Neural crest cell (in vitro differentiated cells): ENCODE data around the gene EIF4G3. TPM values are rescaled to one million over a fixed set of nuclear protein-coding genes. Genes with fewer than 3 reads are reported as not detected.
A peak's percentile ranks its signal among the peaks of the same experiment; 100 is the strongest.

ENCODE experiments used
- DNase-seq: peaks from one replicate; pipeline ENCODE4 v3.0.0; 2021; ENCODE audit warnings: low read depth, mixed read lengths, low spot score
- H3K27ac Mint-ChIP-seq: one replicate; pipeline ENCODE4 v1.8.0; 2021; ENCODE audit warnings: mild to moderate bottlenecking, mixed read lengths; ENCODE audit not compliant: unreplicated experiment
- H3K27me3 Mint-ChIP-seq: 2 replicates; pipeline ENCODE4 v1.8.0; 2021; ENCODE audit warnings: low read depth, mild to moderate bottlenecking, mixed read lengths
- H3K36me3 Mint-ChIP-seq: 2 replicates; pipeline ENCODE4 v1.8.0; 2021; ENCODE audit warnings: low read depth, mild to moderate bottlenecking, mixed read lengths
- H3K4me1 Mint-ChIP-seq: 2 replicates; pipeline ENCODE4 v1.8.0; 2021; ENCODE audit warnings: mixed read lengths
- H3K4me3 Mint-ChIP-seq: one replicate; pipeline ENCODE4 v1.8.0; 2021; ENCODE audit warnings: mild to moderate bottlenecking, mixed read lengths
- H3K9me3 Mint-ChIP-seq: 2 replicates; pipeline ENCODE4 v1.8.0; 2021; ENCODE audit warnings: mixed read lengths
- CTCF ChIP-seq: fragments of 200-600 bp; sonication (generic); conservative IDR thresholded peaks from 2 replicates; pipeline ENCODE4 v1.5.0; 2021; ENCODE audit warnings: antibody characterized with exemption, mild to moderate bottlenecking
- total RNA-seq: library from RNA; stranded (reverse); gene quantifications from 2 replicates; pipeline ENCODE4 v1.2.1, GENCODE V29; 2021

EIF4G3 gene
- total RNA-seq, 1 donor from 2014 or later = 97.5 TPM

DNA sequence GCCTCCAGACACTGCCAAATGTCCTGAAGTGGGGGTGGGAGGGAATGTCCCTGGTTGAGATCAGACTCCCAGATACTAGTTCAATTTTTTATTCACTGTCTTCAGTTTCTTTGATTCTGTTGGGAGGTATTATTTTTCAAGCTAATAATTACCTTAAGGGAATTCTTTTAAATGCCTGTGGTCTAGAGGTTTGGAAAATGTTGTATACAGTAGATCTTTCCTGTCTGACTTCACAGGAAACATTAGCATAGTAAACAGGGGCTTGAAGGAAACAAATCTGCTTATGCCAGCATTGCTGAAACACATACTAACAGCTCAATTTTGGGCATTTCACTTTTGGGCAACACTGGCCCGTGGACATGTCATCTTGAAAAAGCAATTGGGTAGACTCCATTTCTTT, 305.3 kb downstream of the EIF4G3 start:
- no peak for DNase-seq
- no peak for TF ChIP-seq CTCF
- no peak overlapping the region for H3K4me3 Mint-ChIP-seq
- H3K9me3 Mint-ChIP-seq = peaks cover 3% of the 10 kb centered on the region
- peaks cover 12% of the 10 kb centered on the region for H3K36me3 Mint-ChIP-seq
- no peaks in the 10 kb centered on the region for H3K4me1 Mint-ChIP-seq
- no peaks in the 10 kb centered on the region for H3K27me3 Mint-ChIP-seq
- peak overlapping the region; percentile 44 for H3K27ac Mint-ChIP-seq

- H3K27me3 Mint-ChIP-seq = no peaks in the 10 kb centered on the region
- H3K27ac Mint-ChIP-seq = no peak overlapping the region
- H3K36me3 Mint-ChIP-seq = peaks cover 12% of the 10 kb centered on the region
- no peak for DNase-seq
- H3K9me3 Mint-ChIP-seq = peaks cover 3% of the 10 kb centered on the region
- H3K4me1 Mint-ChIP-seq = no peaks in the 10 kb centered on the region
- no peak for TF ChIP-seq CTCF
- H3K4me3 Mint-ChIP-seq = no peak overlapping the region
These were observed 306.0 kb downstream of the EIF4G3 start for GRCh38 chr1:20870718-20871117.

DNA sequence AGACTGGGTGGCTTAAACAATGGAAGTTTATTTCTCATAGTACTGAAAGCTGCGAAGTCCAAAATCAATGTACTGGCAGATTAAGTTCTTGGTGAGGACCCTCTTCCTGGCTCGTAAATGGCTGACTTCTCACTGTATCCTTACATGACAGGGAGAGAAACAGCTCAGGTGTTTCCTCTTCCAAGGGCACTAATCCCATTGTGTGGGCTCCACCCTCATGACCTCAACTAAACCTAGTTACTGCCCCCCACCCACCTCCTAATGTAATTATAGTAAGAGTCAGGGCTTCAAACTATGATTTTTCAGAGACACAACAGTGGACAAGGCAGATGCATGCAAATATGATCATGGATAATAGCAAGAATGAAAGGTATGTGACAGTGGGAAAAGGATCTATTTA, 308.4 kb downstream of the EIF4G3 start:
- H3K4me3 Mint-ChIP-seq = no peak overlapping the region
- no peak overlapping the region for H3K27ac Mint-ChIP-seq
- H3K9me3 Mint-ChIP-seq = no peaks in the 10 kb centered on the region
- no peaks in the 10 kb centered on the region for H3K4me1 Mint-ChIP-seq
- no peaks in the 10 kb centered on the region for H3K27me3 Mint-ChIP-seq
- peaks cover 10% of the 10 kb centered on the region for H3K36me3 Mint-ChIP-seq
- no peak for DNase-seq
- TF ChIP-seq CTCF = no peak

- Mint-ChIP-seq H3K4me1 (no peaks in the 10 kb centered on the region), H3K36me3 (peaks cover 10% of the 10 kb centered on the region), H3K27ac (no peak overlapping the region), H3K9me3 (no peaks in the 10 kb centered on the region), H3K27me3 (no peaks in the 10 kb centered on the region), H3K4me3 (no peak overlapping the region)
- no peak for DNase-seq
- no peak for TF ChIP-seq CTCF
These were observed 308.9 kb downstream of the EIF4G3 start for GRCh38 chr1:20867847-20868246.

DNA sequence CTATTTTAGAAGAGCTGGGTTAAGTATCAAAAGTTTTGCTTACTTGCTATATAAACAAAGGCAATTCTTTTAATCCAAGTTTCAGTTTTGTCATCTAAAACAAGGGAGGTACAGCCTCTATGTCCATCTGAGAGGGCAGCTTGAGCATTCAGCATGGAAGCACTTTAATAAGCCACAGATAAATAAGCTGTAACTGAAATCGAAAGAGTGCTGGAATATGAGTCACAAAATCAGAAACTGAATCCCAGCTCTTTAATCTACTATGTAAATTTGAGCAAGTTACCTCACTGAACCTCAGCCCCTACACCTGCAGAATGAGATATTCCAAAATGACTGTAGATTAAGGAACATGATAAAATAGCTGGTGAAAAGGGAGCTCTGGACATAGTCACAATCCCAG, 309.6 kb downstream of the EIF4G3 start:
- no peak overlapping the region for H3K4me3 Mint-ChIP-seq
- H3K4me1 Mint-ChIP-seq = no peaks in the 10 kb centered on the region
- H3K27ac Mint-ChIP-seq = no peak overlapping the region
- no peak for DNase-seq
- no peaks in the 10 kb centered on the region for H3K9me3 Mint-ChIP-seq
- peaks cover 10% of the 10 kb centered on the region for H3K36me3 Mint-ChIP-seq
- TF ChIP-seq CTCF = no peak
- H3K27me3 Mint-ChIP-seq = no peaks in the 10 kb centered on the region

- no peak for DNase-seq
- Mint-ChIP-seq H3K27ac (no peak overlapping the region), H3K4me3 (no peak overlapping the region), H3K27me3 (no peaks in the 10 kb centered on the region), H3K36me3 (peaks cover 19% of the 10 kb centered on the region), H3K9me3 (no peaks in the 10 kb centered on the region), H3K4me1 (no peaks in the 10 kb centered on the region)
- no peak for TF ChIP-seq CTCF
These were observed 311.7 kb downstream of the EIF4G3 start for GRCh38 chr1:20865001-20865400.
